HG02981 (cell line): ENCODE measurements around the gene ZNF580.

Source experiments
- ATAC-seq: cut with Tn5 transposase; IDR thresholded peaks from one replicate; pipeline ENCODE4 v1.9.1; 2021; ENCODE audit warnings: mild to moderate bottlenecking, moderate library complexity; ENCODE audit not compliant: unreplicated experiment

The ZNF580 gene

DNA sequence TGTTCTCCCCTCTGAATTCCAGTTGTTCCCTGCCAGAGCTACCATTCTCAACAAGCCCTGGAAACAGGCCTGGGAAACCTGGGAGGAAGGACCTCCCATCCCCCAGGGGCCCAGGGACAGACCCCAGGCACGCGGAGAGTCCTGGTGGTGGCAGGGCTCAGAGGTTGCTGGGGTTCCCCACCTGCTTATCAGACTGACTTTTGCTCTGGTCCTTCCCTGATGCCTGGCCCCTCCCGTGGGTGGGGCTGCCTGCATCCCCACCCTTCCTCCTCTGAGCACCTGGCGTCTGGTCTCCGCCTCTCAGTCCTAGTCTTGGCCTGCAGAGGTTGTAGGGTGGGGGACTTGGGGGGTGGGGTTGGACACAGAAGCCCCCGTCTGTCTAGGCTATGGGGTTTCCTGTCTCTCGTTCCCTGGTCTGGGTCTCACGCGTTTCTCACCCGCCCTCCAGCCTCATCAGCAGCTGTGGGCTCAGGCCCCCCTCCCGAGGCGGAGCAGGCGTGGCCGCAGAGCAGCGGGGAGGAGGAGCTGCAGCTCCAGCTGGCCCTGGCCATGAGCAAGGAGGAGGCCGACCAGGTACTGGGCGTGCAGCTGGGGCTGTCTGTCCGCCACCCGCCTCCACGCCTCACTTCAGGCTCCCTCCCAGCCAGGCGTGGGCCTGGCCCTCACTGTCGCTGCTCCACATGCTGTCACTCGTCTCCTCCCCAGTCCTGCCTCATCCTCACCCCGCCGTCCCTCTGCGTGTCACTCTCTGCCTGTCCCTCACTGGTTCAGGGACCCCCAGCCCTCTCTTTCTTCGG lies 47.8 kb downstream of the ZNF580 start:
- no peak for ATAC-seq

DNA sequence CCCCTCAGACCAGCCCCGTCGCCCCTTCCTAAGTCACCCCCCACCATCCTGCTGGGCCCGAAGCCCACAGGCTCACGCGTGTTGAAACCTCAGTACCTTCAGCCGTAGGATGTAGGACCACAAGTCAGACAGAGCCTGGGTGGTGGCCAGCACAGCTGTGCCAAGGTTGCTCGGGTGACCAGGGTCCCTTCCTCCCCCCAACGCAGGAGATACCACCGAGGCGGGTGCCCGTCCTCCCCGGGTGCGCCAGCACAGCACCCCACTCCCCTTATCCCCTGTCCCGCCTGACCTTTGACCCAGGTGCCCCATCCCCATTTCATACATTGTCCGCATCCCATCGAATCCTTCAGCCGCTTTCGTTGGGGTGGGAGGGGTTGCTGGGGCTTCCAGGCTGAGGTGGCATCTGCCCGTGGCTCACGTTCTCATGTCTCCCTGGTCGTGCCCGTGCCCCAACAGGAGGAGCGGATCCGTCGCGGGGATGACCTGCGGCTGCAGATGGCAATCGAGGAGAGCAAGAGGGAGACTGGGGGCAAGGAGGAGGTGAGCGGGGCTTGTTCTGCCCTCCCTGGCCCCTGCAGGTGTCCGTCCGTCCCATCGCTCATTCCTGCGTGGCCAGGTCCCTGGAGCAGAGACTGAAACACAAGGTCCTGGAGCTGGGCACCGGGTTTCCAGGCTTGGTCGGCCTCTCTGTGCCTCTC lies 48.8 kb downstream of the ZNF580 start:
- no peak for ATAC-seq

GRCh38 chr19:55690109-55690768 lies 49.4 kb downstream of the ZNF580 start:
- no peak for ATAC-seq

- ATAC-seq = no peak
These were observed 50.2 kb downstream of the ZNF580 start for GRCh38 chr19:55690769-55691545.

DNA sequence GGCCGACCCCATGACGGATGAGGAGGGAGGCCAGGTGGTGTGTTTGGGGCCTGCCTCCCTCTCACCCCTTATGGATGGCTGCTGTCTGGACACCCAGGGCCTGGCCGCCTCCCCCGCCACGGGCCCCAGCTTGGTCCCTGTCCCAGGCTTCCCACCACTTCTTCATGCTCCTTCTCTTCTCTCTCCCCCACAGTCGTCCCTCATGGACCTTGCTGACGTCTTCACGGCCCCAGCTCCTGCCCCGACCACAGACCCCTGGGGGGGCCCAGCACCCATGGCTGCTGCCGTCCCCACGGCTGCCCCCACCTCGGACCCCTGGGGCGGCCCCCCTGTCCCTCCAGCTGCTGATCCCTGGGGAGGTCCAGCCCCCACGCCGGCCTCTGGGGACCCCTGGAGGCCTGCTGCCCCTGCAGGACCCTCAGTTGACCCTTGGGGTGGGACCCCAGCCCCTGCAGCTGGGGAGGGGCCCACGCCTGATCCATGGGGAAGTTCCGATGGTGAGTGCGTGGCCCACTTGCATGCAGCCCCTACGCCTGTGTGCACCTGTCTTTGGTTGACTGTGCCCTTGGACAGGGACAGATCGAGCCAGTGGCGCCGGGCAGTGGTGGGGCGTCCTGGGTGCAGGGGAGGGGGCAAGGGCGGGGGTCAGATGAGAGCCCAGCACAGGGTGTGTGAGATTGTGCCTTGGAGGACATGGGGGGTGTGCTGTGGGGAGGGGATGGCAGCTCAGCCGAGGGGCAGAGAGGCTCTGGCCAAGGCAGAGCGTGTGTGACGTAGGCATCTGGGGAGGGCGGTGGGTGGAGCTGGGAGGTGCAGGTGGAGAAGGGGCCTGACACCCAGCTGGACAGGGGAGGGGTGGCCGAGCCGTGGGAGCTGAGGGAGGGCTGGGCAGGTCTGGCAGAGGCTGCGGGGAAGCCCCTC lies 51.0 kb downstream of the ZNF580 start:
- ATAC-seq = no peak

DNA sequence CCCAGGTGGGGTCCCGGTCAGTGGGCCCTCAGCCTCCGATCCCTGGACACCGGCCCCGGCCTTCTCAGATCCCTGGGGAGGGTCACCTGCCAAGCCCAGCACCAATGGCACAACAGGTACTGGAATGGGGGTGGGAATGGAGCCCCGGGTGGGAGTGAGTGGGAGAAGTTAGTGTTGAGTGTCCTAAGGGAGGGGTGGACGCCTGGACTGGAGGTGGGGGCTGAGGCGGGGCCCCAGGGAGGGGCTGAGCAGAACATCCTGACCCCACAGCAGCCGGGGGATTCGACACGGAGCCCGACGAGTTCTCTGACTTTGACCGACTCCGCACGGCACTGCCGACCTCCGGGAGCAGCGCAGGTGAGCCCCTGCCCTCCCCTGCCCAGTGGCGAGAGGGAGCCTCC lies 51.9 kb downstream of the ZNF580 start:
- ATAC-seq = no peak
